GM23248 (cell line): ENCODE data around the gene TM9SF2. TPM values are rescaled to one million over a fixed set of nuclear protein-coding genes. Genes with fewer than 3 reads are reported as not detected.
A peak's percentile ranks its signal among the peaks of the same experiment; 100 is the strongest.
"Not testable (repeated sequence)": the region's sequence is repeated elsewhere in the genome, so short reads cannot be mapped to it uniquely, and the experiment has no call there.

Source experiments
- DNase-seq: peaks from one replicate; pipeline ENCODE4 v3.0.0-alpha.2; 2015
- H2AFZ ChIP-seq: fragments of 200-600 bp; sonication (generic); 2 replicates; pipeline ENCODE4 v1.6.1; 2016; ENCODE audit warnings: antibody characterized with exemption
- H3F3A ChIP-seq: fragments of 200-600 bp; sonication (generic); 2 replicates; pipeline ENCODE4 v1.6.1; 2016; ENCODE audit warnings: mild to moderate bottlenecking, antibody characterized with exemption, mixed run types; ENCODE audit not compliant: insufficient read depth
- H3K27ac ChIP-seq: fragments of 200-600 bp; sonication (generic); 2 replicates; pipeline ENCODE4 v1.5.1; 2016; ENCODE audit warnings: mild to moderate bottlenecking
- H3K27me3 ChIP-seq: fragments of 200-600 bp; sonication (generic); replicated peaks from 2 replicates; pipeline ENCODE4 v1.6.1; 2016; ENCODE audit warnings: mild to moderate bottlenecking; ENCODE audit not compliant: insufficient read depth
- H3K36me3 ChIP-seq: fragments of 200-600 bp; sonication (generic); 2 replicates; pipeline ENCODE4 v1.6.1; 2016; ENCODE audit warnings: low read depth, mild to moderate bottlenecking
- H3K4me1 ChIP-seq: fragments of 200-600 bp; sonication (generic); 2 replicates; pipeline ENCODE4 v1.6.1; 2016; ENCODE audit warnings: mild to moderate bottlenecking; ENCODE audit not compliant: insufficient read depth
- H3K4me2 ChIP-seq: fragments of 200-600 bp; sonication (generic); one replicate; pipeline ENCODE4 v1.6.1; 2016; ENCODE audit warnings: mild to moderate bottlenecking; ENCODE audit not compliant: unreplicated experiment
- H3K4me3 ChIP-seq: fragments of 200-600 bp; sonication (generic); 2 replicates; pipeline ENCODE4 v1.5.1; 2016; ENCODE audit warnings: mild to moderate bottlenecking
- H3K79me2 ChIP-seq: fragments of 200-600 bp; sonication (generic); 2 replicates; pipeline ENCODE4 v1.6.1; 2016; ENCODE audit warnings: mild to moderate bottlenecking; ENCODE audit not compliant: insufficient read depth
- H3K9ac ChIP-seq: fragments of 200-600 bp; sonication (generic); 2 replicates; pipeline ENCODE4 v1.6.1; 2016; ENCODE audit warnings: mild to moderate bottlenecking
- H3K9me2 ChIP-seq: fragments of 200-600 bp; sonication (generic); 2 replicates; pipeline ENCODE4 v1.6.1; 2016; ENCODE audit warnings: mixed run types, mild to moderate bottlenecking, moderate library complexity; ENCODE audit not compliant: insufficient read depth
- H3K9me3 ChIP-seq: fragments of 200-600 bp; sonication (generic); one replicate; pipeline ENCODE4 v1.6.1; 2017; ENCODE audit warnings: low read depth
- H4K20me1 ChIP-seq: fragments of 200-600 bp; sonication (generic); 2 replicates; pipeline ENCODE4 v1.6.0; 2016; ENCODE audit not compliant: insufficient read depth
- EZH2 ChIP-seq: fragments of 200-600 bp; sonication (generic); IDR thresholded peaks from 2 replicates; pipeline ENCODE4 v1.6.1; 2018; ENCODE audit warnings: antibody characterized with exemption, mild to moderate bottlenecking; ENCODE audit not compliant: insufficient read depth, poor library complexity, severe bottlenecking
- EZH2phosphoT487 ChIP-seq: fragments of 200-600 bp; sonication (generic); IDR thresholded peaks from 2 replicates; pipeline ENCODE4 v1.6.1; 2018; ENCODE audit warnings: antibody characterized with exemption, moderate library complexity, mild to moderate bottlenecking, low read depth; ENCODE audit not compliant: insufficient read depth
- WGBS, 2 experiments: methylation state at CpG; one replicate each; pipeline ENCODE4 v1.1.6; 2015 to 2017; ENCODE audit warnings: low lambda C conversion rate in 2 of 2, low coverage in 1 of 2; ENCODE audit errors: missing lambda C conversion rate in 2 of 2; 5-methylcytosine and 5-hydroxymethylcytosine counted together
- in situ Hi-C: fragments of 300-500 bp; cut with MboI; formaldehyde crosslinking; loops from 2 replicates; pipeline ENCODE4 v1.15.0; 2020
- polyA plus RNA-seq: library from polyadenylated mRNA; unstranded; fragments of >200 nt; fragmentation: Nextera tagmentation; extraction: Ambion mirVana; gene quantifications from 2 replicates; pipeline ENCODE4 v1.2.1, GENCODE V29; 2016
- total RNA-seq: library from RNA; depleted of rRNA; stranded (reverse); fragments of >200 nt; shearing (Covaris generic); gene quantifications from 2 replicates; pipeline ENCODE4 v1.2.3, GENCODE V29; 2014

TM9SF2 gene
- total and polyA plus RNA-seq, 2 experiments from 2014 or later, result 162 to 168 TPM

DNA sequence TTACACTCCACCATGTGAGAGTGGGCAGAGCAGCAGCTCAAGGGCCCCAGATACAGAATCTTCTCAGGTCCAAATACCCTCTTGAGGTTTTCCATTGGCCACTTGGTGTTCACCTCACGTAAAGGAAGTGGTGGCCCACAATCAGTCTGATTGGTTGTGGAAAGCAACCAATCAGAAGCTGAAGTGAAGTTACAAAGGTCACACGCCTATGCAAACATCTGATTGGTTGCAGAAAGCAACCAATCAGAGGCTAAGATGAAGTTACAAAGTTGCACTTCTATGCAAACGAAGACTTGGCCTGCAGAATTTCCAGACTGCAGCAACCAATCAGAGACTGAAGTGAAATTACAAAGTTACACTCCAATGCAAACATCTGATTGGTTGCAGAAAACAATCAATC lies 14.3 kb upstream of the TM9SF2 start:
- Histone ChIP-seq H3K9me2 (no peaks in the 10 kb centered on the region), H3F3A (no peaks in the 10 kb centered on the region), H4K20me1 (no peaks in the 10 kb centered on the region), H2AFZ (no peak overlapping the region), H3K27me3 (no peaks in the 10 kb centered on the region), H3K4me1 (no peaks in the 10 kb centered on the region), H3K79me2 (no peaks in the 10 kb centered on the region), H3K9me3 (no peaks in the 10 kb centered on the region), H3K4me2 (no peak overlapping the region), H3K4me3 (no peak overlapping the region), H3K36me3 (no peaks in the 10 kb centered on the region), H3K27ac (no peak overlapping the region), H3K9ac (no peak overlapping the region)
- no peak for DNase-seq
- TF ChIP-seq EZH2 (no peak), EZH2phosphoT487 (no peak)
- WGBS, 2 experiments, result 62 to 68% methylated on average over 3 of the region's 3 CpGs
- in situ Hi-C loops, result no loop called here

DNA sequence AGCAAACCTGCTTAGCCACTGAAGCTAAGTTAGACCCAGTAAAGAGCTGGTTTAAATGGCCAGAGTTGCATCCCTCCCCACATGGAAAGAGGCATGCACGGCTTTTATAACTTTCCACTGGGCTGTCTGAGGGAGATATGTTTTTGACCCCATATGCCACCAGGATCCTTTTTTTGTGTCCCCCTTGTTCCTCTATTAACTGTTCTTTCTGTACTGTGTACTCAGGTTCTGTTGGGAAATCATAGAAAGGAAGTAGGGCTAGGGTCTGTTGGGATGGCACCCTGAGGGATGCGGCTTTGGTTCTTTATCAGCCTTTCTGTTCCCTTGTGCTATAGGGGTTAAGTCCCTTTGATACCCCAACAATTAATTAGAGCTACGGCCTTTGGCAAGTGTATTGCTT lies 12.2 kb upstream of the TM9SF2 start:
- Histone ChIP-seq H3F3A (no peaks in the 10 kb centered on the region), H3K79me2 (no peaks in the 10 kb centered on the region), H3K4me3 (no peak overlapping the region), H3K9me2 (no peaks in the 10 kb centered on the region), H2AFZ (no peak overlapping the region), H3K36me3 (no peaks in the 10 kb centered on the region), H3K27me3 (no peaks in the 10 kb centered on the region), H3K4me2 (no peak overlapping the region), H4K20me1 (no peaks in the 10 kb centered on the region), H3K27ac (no peak overlapping the region), H3K9ac (no peak overlapping the region), H3K4me1 (no peaks in the 10 kb centered on the region), H3K9me3 (no peaks in the 10 kb centered on the region)
- in situ Hi-C loops, result no loop called here
- no peak for DNase-seq
- no peak for TF ChIP-seq EZH2phosphoT487
- TF ChIP-seq EZH2, result no peak
- WGBS, 2 experiments, result 89 to 93% methylated on average over 3 of the region's 3 CpGs

DNA sequence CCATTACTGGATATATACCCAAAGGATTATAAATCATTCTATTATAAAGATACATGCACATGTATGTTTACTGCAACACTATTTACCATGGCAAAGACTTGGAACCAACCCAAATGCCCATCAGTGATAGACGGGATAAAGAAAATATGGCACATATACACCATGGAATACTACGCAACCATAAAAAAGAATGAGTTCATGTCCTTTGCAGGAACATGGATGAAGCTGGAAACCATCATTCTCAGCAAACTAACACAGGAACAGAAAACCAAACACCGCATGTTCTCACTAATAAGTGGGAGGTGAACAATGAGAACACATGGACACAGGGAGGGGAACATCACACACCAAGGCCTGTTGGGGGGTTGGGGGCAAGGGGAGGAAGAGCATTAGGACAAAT lies 9.5 kb upstream of the TM9SF2 start:
- in situ Hi-C loops, H3K27ac ChIP-seq: not testable (repeated sequence)

DNA sequence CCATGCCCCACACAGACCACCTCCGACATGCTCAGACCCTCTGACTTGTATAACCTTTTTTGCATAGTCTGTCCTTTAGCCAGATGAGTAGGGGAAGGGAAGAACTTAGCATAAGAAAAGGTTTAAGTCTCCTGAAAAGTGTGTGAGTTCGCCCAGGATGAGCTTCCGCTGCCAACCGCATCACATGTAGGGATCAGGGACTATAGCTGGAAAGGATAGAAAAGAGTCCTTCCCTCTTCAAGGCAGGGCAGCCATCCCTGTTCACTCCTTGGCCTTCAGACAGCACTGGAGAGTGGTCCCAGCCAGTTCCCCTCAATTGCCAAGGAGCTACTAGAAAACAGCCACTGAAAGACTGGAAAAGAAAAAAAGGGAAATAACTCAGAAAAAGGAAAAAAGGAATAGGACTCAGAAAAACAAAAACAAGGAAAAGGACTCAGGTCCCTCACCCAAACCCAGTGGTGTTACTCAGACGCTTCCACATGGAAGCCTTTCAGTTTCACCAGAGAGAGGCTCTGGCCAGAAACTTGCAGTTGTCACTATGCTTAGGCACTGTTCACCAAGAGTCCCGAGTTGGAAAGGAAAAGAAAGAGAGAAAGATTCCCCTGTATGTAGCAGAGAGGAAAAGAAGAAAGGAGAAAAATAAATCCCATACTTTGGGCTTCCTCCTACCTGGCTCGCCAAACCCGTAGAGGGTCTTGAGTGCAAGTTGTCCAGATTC lies 5.6 kb upstream of the TM9SF2 start:
- Histone ChIP-seq H4K20me1 (no peaks in the 10 kb centered on the region), H3K4me3 (peak overlapping the region; percentile 82), H3K27ac (peak overlapping the region; percentile 85), H3K4me1 (peaks cover 8% of the 10 kb centered on the region; the same call in 1 of the 2 replicates), H3K27me3 (no peaks in the 10 kb centered on the region), H3K9me3 (no peaks in the 10 kb centered on the region), H3K9ac (peak overlapping the region; percentile 78), H3F3A (peaks cover 43% of the 10 kb centered on the region), H3K79me2 (no peaks in the 10 kb centered on the region), H3K9me2 (no peaks in the 10 kb centered on the region), H2AFZ (peak overlapping the region; percentile 98), H3K4me2 (peak overlapping the region; percentile 84), H3K36me3 (no peaks in the 10 kb centered on the region)
- in situ Hi-C loops, result no loop called here
- 69 to 77% methylated on average over 8 of the region's 8 CpGs for WGBS, 2 experiments
- DNase-seq, result peak; percentile 56
- TF ChIP-seq EZH2phosphoT487, result no peak
- no peak for TF ChIP-seq EZH2

More for the DNA sequence above, 9.5 kb upstream of the TM9SF2 start:
- H3K79me2 ChIP-seq, H3K4me2 ChIP-seq, H4K20me1 ChIP-seq, H3K9me3 ChIP-seq, H3K27me3 ChIP-seq, H3K9me2 ChIP-seq, H3K4me3 ChIP-seq, H3K36me3 ChIP-seq, H3K9ac ChIP-seq, H2AFZ ChIP-seq, DNase-seq, H3K4me1 ChIP-seq: not testable (repeated sequence)
- peaks cover 21% of the 10 kb centered on the region for H3F3A ChIP-seq
- 90 to 91% methylated on average over 3 of the region's 3 CpGs for WGBS, 2 experiments
